AG04449 (cell line): Measurements from ENCODE around the gene SGPL1.

ENCODE experiments used
- CTCF ChIA-PET: fragments of 350-600 bp; formaldehyde crosslinking; extraction: SDS; loops from one replicate; lab custom pipeline; 2021; ENCODE audit warnings: antibody characterized with exemption; lab: Yijun Ruan, JAX
- POLR2A ChIA-PET: fragments of 400-600, 350-600 bp; formaldehyde crosslinking; extraction: SDS; loops from one replicate; lab custom pipeline; 2020; ENCODE audit warnings: antibody characterized with exemption, inconsistent platforms; lab: Yijun Ruan, JAX
- DNase-seq: peaks from one replicate; pipeline ENCODE4 v3.0.0-alpha.2; 2010; ENCODE audit warnings: low read depth, low spot score
- H3K4me3 ChIP-seq: 2 replicates; pipeline ENCODE4 v1.5.1; 2011; ENCODE audit warnings: low read depth, mild to moderate bottlenecking, control low read depth, low read length
- TF ChIP-seq, protein P1 (sequence below): IDR thresholded peaks from one replicate; pipeline ENCODE4 v1.5.1; 2011; ENCODE audit warnings: mild to moderate bottlenecking, moderate library complexity, low read length, control low read depth, inconsistent platforms; ENCODE audit not compliant: insufficient read depth; ENCODE audit errors: missing control alignments

Gene SGPL1

DNA sequence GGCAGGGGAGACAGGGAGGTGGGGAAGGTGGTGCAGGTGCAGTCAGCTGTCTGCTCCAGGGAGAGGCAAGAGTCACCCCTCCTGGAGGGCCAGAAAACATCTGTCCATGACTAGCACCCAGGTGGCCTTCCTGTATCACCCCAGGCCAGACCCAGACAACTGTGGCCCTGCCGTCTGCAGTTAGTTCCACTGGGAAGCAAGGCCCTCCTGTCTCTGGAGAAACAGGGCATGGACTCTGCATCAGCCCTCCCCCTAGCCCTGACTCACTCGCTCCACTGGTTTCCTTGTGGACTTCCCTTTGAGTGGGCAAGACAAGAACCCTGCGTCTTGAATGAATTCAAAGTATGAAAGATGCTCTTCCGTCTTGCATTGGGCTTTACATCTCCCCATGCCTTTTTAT is 43.1 kb upstream of the SGPL1 start:
- DNase-seq: no peak
- ChIA-PET CTCF (interaction anchor here (1.1 kb wide), 1 partner anchor 13 kb away, joined by 5 read pairs; no protein-coding TSS in a partner anchor), POLR2A (no interaction called here)
- TF ChIP-seq, protein P1, sequence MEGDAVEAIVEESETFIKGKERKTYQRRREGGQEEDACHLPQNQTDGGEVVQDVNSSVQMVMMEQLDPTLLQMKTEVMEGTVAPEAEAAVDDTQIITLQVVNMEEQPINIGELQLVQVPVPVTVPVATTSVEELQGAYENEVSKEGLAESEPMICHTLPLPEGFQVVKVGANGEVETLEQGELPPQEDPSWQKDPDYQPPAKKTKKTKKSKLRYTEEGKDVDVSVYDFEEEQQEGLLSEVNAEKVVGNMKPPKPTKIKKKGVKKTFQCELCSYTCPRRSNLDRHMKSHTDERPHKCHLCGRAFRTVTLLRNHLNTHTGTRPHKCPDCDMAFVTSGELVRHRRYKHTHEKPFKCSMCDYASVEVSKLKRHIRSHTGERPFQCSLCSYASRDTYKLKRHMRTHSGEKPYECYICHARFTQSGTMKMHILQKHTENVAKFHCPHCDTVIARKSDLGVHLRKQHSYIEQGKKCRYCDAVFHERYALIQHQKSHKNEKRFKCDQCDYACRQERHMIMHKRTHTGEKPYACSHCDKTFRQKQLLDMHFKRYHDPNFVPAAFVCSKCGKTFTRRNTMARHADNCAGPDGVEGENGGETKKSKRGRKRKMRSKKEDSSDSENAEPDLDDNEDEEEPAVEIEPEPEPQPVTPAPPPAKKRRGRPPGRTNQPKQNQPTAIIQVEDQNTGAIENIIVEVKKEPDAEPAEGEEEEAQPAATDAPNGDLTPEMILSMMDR: no peak
- H3K4me3 ChIP-seq: no peak overlapping the region

DNA sequence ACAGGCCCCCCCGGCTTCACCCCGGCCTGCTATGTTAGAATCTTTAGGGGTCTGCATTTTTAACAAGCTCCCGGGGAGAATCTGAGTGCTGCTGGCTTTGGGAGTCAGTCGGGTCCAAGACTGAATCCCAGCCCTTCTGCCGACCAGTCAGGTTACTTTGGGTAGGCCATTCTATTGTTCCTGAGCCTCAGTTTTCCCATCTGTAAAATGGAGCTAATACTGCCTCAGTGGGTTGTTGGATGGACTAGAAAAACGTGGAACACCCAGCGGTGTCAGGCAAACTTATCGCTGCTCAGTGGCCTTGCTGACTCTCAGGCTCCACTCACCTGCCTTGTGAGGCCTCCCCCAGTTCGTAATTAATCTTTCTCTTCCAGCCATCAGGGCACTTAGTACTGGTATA is 42.3 kb upstream of the SGPL1 start:
- no peak overlapping the region for H3K4me3 ChIP-seq
- TF ChIP-seq, protein P1: no peak
- CTCF ChIA-PET: interaction anchor here (1.1 to 1.3 kb wide), 2 partner anchors 14 to 224 kb away, joined by 4 to 5 read pairs; no protein-coding TSS in a partner anchor
- DNase-seq: no peak
- POLR2A ChIA-PET: no interaction called here

- TF ChIP-seq, protein P1: no peak
- POLR2A ChIA-PET: no interaction called here
- DNase-seq: no peak
- H3K4me3 ChIP-seq: no peak overlapping the region
- CTCF ChIA-PET: interaction anchor here (1.1 to 2.0 kb wide), 3 partner anchors 15 to 225 kb away, joined by 4 to 5 read pairs (median 4); no protein-coding TSS in a partner anchor
Observed at GRCh38 chr10:70773965-70774809, 41.6 kb upstream of the SGPL1 start.

- TF ChIP-seq, protein P1: no peak
- CTCF ChIA-PET: interaction anchor here (1.0 to 2.0 kb wide), 3 partner anchors 15 to 128 kb away, joined by 3 to 4 read pairs (median 4); no protein-coding TSS in a partner anchor
- H3K4me3 ChIP-seq: no peak overlapping the region
- POLR2A ChIA-PET: no interaction called here
- DNase-seq: no peak
Observed at GRCh38 chr10:70774810-70775678, 40.7 kb upstream of the SGPL1 start.

GRCh38 chr10:70775679-70776454 is 39.9 kb upstream of the SGPL1 start:
- no peak overlapping the region for H3K4me3 ChIP-seq
- DNase-seq: no peak
- TF ChIP-seq, protein P1: no peak
- ChIA-PET POLR2A (no interaction called here), CTCF (interaction anchor here (1.0 to 2.0 kb wide), 3 partner anchors 16 to 127 kb away, joined by 3 to 4 read pairs (median 4); no protein-coding TSS in a partner anchor)
